Stomach (tissue), 9 donors: Measurements from ENCODE around the gene RYR1. TPM values are rescaled to one million over a fixed set of nuclear protein-coding genes. Genes with fewer than 3 reads are reported as not detected.

Experiments used
- DNase-seq, 2 donors: peaks; one replicate each; pipeline versions ENCODE4 v3.0.0 to v3.0.0-alpha.2; 2013 to 2019
- H3K27ac ChIP-seq, 5 donors: fragments of 200-600 bp in 4 of 5; sonication (generic) in 4 of 5; one replicate each; pipeline ENCODE4 v1.5.1; 2013 to 2019; ENCODE audit warnings: mild to moderate bottlenecking in 1 of 5, moderate library complexity in 1 of 5
- H3K27me3 ChIP-seq, 3 donors: fragments of 200-600 bp; sonication (generic); one replicate each; pipeline ENCODE4 v1.5.1; 2017 to 2019; ENCODE audit warnings: mixed run types in 1 of 3
- H3K36me3 ChIP-seq, 4 donors: fragments of 200-600 bp; sonication (generic); 1 replicate in 3 of 4; 2 replicates in 1 of 4; pipeline ENCODE4 v1.5.1; 2016 to 2019
- H3K4me1 ChIP-seq, 4 donors: fragments of 200-600 bp; sonication (generic); one replicate each; pipeline ENCODE4 v1.5.1; 2016 to 2019
- H3K4me3 ChIP-seq, 4 donors: fragments of 200-600 bp; sonication (generic) in 3 of 4; one replicate each; pipeline ENCODE4 v1.5.1; 2016 to 2019; ENCODE audit warnings: mild to moderate bottlenecking in 1 of 4
- H3K9me3 ChIP-seq, 4 donors: fragments of 200-600 bp; sonication (generic); one replicate each; pipeline ENCODE4 v1.5.1; 2016 to 2019
- EP300 ChIP-seq: sonication (generic); formaldehyde crosslinking; IDR thresholded peaks from one replicate; pipeline ENCODE4 v1.6.1; 2017; ENCODE audit warnings: antibody characterized with exemption
- POLR2A ChIP-seq, 4 donors: fragments of 450-650 bp; IDR thresholded peaks; one replicate each; pipeline ENCODE4 v1.6.1; 2016; ENCODE audit warnings: antibody characterized with exemption in 4 of 4, control low read depth in 2 of 4, mild to moderate bottlenecking in 1 of 4, moderate library complexity in 1 of 4
- POLR2AphosphoS5 ChIP-seq, 3 donors: sonication (generic); formaldehyde crosslinking; IDR thresholded peaks; one replicate each; pipeline ENCODE4 v1.6.1; 2016; ENCODE audit warnings: antibody characterized with exemption in 3 of 3
- WGBS, 5 donors: extraction: QIAGEN DNeasy Blood & Tissue Kit in 3 of 5; methylation state at CpG; one replicate each; pipeline versions ENCODE4 v1.1.5 to v1.1.7; 2013 to 2018; 5-methylcytosine and 5-hydroxymethylcytosine counted together
- intact Hi-C: fragments of 100-400 bp; cut with DNase I; formaldehyde crosslinking; loops from one replicate; pipeline ENCODE4 v1.15.1; 2023; ENCODE audit warnings: low total_unique reads
- polyA plus RNA-seq, 3 donors: library from polyadenylated mRNA; stranded (reverse); fragments of 200-250 nt; gene quantifications; one replicate each; pipeline ENCODE4 v1.2.3, GENCODE V29; 2013
- total RNA-seq, 5 donors: library from RNA; depleted of rRNA; stranded (reverse); fragments of >200 nt; gene quantifications; one replicate each; pipeline versions ENCODE4 v1.1.0 to v1.2.3, GENCODE V29; 2014 to 2016
- TF ChIP-seq, protein P1 (sequence below), 7 experiments: fragments of 450-650 bp in 4 of 7; fragments of 200-600 bp in 3 of 7; sonication (generic) in 3 of 7; IDR thresholded peaks; one replicate each; pipeline ENCODE4 v1.5.1; 2016 to 2019; ENCODE audit warnings: antibody characterized with exemption in 7 of 7, control low read depth in 2 of 7, mild to moderate bottlenecking in 1 of 7
- donor health status: healthy with polysubstance abuse.
- donor health status: Bipolar disorder and iron deficiency.
- donor health status: healthy.

The RYR1 gene
- total and polyA plus RNA-seq, 8 donors: under 0.01 to 10.7 (median 1.2) TPM

DNA sequence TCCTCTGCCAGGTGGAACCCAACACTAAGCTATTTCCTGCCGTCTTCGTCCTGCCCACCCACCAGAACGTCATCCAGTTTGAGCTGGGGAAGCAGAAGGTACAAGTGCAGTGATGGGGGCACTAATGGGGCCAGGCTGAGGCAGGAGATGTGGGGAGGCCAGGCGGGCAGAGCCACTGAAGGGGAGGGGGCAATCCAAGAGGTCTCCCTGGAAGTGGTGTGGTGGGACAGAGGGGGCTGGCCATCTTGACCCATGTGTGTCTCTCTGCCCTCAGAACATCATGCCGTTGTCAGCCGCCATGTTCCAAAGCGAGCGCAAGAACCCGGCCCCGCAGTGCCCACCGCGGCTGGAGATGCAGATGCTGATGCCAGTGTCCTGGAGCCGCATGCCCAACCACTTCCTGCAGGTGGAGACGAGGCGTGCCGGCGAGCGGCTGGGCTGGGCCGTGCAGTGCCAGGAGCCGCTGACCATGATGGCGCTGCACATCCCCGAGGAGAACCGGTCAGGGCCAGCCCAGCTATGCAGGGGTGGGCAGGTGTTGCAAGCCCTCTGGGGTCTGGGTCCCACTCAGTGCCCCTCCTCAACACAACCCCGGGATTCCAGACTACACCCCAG is 49.6 kb downstream of the RYR1 start:
- no peak for TF ChIP-seq POLR2A (IDR thresholded peaks at IDR 0.05)
- no peak for TF ChIP-seq POLR2AphosphoS5 (IDR thresholded peaks at IDR 0.05)
- Histone ChIP-seq H3K4me3 (no peak overlapping the region), H3K36me3 (no peaks in the 10 kb centered on the region), H3K27me3 (peaks cover 0 to 23% (median 0%) of the 10 kb centered on the region in 3 donors), H3K9me3 (no peaks in the 10 kb centered on the region), H3K27ac (no peak overlapping the region), H3K4me1 (no peaks in the 10 kb centered on the region)
- WGBS, 5 donors: 83 to 88% (median 86%) methylated on average over 21 to 24 of the region's 24 CpGs
- intact Hi-C loops: no loop called here
- no peak for DNase-seq

DNA sequence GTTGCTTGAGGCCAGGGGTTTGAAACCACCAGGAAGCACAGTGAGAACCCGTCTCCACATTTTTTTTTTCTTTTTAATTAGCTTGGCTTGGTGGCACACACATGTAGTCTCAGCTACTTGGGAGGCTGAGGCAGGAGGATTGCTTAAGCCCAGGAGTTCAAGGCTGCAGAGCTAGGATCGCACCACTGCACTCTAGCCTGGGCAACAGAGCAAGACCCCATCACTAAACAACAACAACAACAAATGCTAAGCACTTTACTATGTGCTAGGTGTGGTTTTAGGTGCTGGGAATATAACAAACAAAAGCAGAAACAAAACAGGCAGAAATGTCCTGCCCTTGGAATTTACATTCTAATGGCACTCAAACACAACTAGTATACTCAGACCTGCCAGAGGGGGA is 51.3 kb downstream of the RYR1 start:
- intact Hi-C loops: no loop called here
- 60 to 73% (median 65%) methylated on average over 2 of the region's 2 CpGs for WGBS, 5 donors
- no peak for DNase-seq
- Histone ChIP-seq H3K36me3 (no peaks in the 10 kb centered on the region), H3K27me3 (peaks cover 0 to 30% (median 0%) of the 10 kb centered on the region in 3 donors), H3K4me1 (no peaks in the 10 kb centered on the region), H3K4me3 (no peak overlapping the region), H3K27ac (no peak overlapping the region), H3K9me3 (no peaks in the 10 kb centered on the region)
- TF ChIP-seq POLR2AphosphoS5 (IDR thresholded peaks at IDR 0.05): no peak
- TF ChIP-seq EP300: no peak
- no peak for TF ChIP-seq POLR2A (IDR thresholded peaks at IDR 0.05)
- TF ChIP-seq, protein P1, sequence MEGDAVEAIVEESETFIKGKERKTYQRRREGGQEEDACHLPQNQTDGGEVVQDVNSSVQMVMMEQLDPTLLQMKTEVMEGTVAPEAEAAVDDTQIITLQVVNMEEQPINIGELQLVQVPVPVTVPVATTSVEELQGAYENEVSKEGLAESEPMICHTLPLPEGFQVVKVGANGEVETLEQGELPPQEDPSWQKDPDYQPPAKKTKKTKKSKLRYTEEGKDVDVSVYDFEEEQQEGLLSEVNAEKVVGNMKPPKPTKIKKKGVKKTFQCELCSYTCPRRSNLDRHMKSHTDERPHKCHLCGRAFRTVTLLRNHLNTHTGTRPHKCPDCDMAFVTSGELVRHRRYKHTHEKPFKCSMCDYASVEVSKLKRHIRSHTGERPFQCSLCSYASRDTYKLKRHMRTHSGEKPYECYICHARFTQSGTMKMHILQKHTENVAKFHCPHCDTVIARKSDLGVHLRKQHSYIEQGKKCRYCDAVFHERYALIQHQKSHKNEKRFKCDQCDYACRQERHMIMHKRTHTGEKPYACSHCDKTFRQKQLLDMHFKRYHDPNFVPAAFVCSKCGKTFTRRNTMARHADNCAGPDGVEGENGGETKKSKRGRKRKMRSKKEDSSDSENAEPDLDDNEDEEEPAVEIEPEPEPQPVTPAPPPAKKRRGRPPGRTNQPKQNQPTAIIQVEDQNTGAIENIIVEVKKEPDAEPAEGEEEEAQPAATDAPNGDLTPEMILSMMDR (IDR thresholded peaks at IDR 0.05): no peak

DNA sequence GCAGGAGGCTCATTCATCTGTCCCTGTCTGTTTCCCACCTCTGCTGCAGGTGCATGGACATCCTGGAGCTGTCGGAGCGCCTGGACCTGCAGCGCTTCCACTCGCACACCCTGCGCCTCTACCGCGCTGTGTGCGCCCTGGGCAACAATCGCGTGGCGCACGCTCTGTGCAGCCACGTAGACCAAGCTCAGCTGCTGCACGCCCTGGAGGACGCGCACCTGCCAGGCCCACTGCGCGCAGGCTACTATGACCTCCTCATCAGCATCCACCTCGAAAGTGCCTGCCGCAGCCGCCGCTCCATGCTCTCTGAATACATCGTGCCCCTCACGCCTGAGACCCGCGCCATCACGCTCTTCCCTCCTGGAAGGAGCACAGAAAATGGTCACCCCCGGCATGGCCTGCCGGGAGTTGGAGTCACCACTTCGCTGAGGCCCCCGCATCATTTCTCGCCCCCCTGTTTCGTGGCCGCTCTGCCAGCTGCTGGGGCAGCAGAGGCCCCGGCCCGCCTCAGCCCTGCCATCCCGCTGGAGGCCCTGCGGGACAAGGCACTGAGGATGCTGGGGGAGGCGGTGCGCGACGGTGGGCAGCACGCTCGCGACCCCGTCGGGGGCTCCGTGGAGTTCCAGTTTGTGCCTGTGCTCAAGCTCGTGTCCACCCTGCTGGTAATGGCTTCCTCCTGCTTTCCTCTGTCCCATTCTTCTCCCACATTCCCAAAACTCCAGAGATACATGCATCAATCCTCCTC is 52.2 kb downstream of the RYR1 start:
- TF ChIP-seq EP300 (no peak), POLR2AphosphoS5 (IDR thresholded peaks at IDR 0.05) (no peak), POLR2A (IDR thresholded peaks at IDR 0.05) (no peak)
- TF ChIP-seq, protein P1 (IDR thresholded peaks at IDR 0.05): no peak
- Histone ChIP-seq H3K27ac (no peak overlapping the region), H3K36me3 (no peaks in the 10 kb centered on the region), H3K27me3 (peaks cover 0 to 39% (median 0%) of the 10 kb centered on the region in 3 donors), H3K4me3 (no peak overlapping the region), H3K9me3 (peaks cover 0 to 5% (median 0%) of the 10 kb centered on the region in 4 donors), H3K4me1 (no peaks in the 10 kb centered on the region)
- 92 to 95% (median 93%) methylated on average over 45 to 49 of the region's 49 CpGs for WGBS, 5 donors
- intact Hi-C loops: no loop called here
- DNase-seq: no peak

DNA sequence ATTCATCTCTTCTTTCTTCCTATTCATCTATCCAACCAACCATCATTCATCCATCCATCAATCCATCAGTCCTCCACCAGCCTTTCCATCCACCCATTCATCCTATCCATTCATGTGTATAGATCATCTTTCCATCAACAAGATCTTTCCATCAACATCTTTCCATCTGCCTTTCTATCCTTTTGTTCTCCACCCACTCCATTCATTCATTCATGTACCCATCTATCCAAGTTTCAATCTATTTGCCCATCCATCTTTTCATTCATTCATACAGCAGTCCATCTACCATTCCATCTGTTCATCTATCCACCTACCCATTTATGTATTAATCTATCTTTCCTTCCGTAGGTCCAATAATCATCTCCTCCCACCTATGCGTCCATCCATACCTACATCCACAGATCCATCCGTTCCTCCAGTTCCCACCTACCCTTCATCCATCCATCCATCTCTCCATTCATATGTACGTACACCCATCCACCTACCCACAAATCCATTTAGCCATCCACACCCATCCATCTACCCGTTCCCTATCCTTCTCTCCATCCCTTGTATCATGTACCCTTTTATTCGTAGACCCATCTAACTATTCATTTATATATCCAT is 53.3 kb downstream of the RYR1 start:
- Histone ChIP-seq H3K36me3 (no peaks in the 10 kb centered on the region), H3K27me3 (peaks cover 0 to 33% (median 0%) of the 10 kb centered on the region in 3 donors), H3K9me3 (peaks cover 0 to 16% (median 6%) of the 10 kb centered on the region in 4 donors), H3K4me3 (no peak overlapping the region), H3K4me1 (no peaks in the 10 kb centered on the region), H3K27ac (no peak overlapping the region)
- 89 to 95% (median 94%) methylated on average over 6 of the region's 6 CpGs for WGBS, 5 donors
- intact Hi-C loops: no loop called here
- TF ChIP-seq POLR2AphosphoS5 (IDR thresholded peaks at IDR 0.05) (no peak), EP300 (no peak), POLR2A (IDR thresholded peaks at IDR 0.05) (no peak)
- TF ChIP-seq, protein P1 (IDR thresholded peaks at IDR 0.05): no peak
- no peak for DNase-seq
